Measurements from ENCODE around the gene ZDHHC24. TPM values are rescaled to one million over a fixed set of nuclear protein-coding genes. Genes with fewer than 3 reads are reported as not detected.

ZDHHC24 gene
- total RNA-seq, 1 experiment from 2014 or later = 29.5 TPM

GRCh38 chr11:66476173-66476840 is 69.5 kb downstream of the ZDHHC24 start:
- Histone ChIP-seq H3K4me1 (ENCODE audit: control insufficient read depth, insufficient read depth, low read length) (peaks cover 4% of the 10 kb centered on the region), H3K27ac (ENCODE audit: low read length) (no peak overlapping the region), H3K4me3 (ENCODE audit: low read depth in 2 of 2, low read length in 2 of 2) (no peak overlapping the region), H3K27me3 (ENCODE audit: control insufficient read depth, insufficient read depth, low read length) (no peaks in the 10 kb centered on the region), H3K9me3 (ENCODE audit: control insufficient read depth, insufficient read depth, low read depth, low read length) (no peaks in the 10 kb centered on the region), H3K36me3 (ENCODE audit: control insufficient read depth, insufficient read depth, low read length) (no peaks in the 10 kb centered on the region)
- intact Hi-C loops (cut with micrococcal nuclease; ENCODE audit: unreplicated experiment) = no loop called here
- no peak for DNase-seq (ENCODE audit: low read depth, low spot score)
- TF ChIP-seq CTCF (IDR thresholded peaks at IDR 0.05) (no peak), SIN3A (IDR thresholded peaks at IDR 0.05; ENCODE audit: borderline replicate concordance, insufficient read depth, low read depth, low read length) (no peak), REST (IDR thresholded peaks at IDR 0.05; ENCODE audit: insufficient read depth in 1 of 2, low read depth in 2 of 2, low read length in 1 of 2) (no peak), POLR2AphosphoS5 (IDR thresholded peaks at IDR 0.05; ENCODE audit: low read depth, low read length) (no peak), TCF7L2 (IDR thresholded peaks at IDR 0.05; ENCODE audit: low read depth, low read length) (no peak)
- ATAC-seq = no peak
- CTCF ChIA-PET = no interaction called here
- POLR2A ChIA-PET = no interaction called here
- in situ Hi-C loops (cut with HindIII; ENCODE audit: low pct_unique_long_range_greater_than_20kb, low sequenced_read_pairs) = no loop called here
- no TSS peak for BruUV-seq (replicated peaks)

- ATAC-seq = no peak
- ChIA-PET POLR2A (no interaction called here), CTCF (no interaction called here)
- no peaks in the 10 kb centered on the region for H3K27me3 ChIP-seq (ENCODE audit: control insufficient read depth, insufficient read depth, low read length)
- no peaks in the 10 kb centered on the region for H3K36me3 ChIP-seq (ENCODE audit: control insufficient read depth, insufficient read depth, low read length)
- intact Hi-C loops (cut with micrococcal nuclease; ENCODE audit: unreplicated experiment) = no loop called here
- BruUV-seq (replicated peaks) = no TSS peak
- in situ Hi-C loops (cut with HindIII; ENCODE audit: low pct_unique_long_range_greater_than_20kb, low sequenced_read_pairs) = no loop called here
- DNase-seq (ENCODE audit: low read depth, low spot score) = no peak
- H3K27ac ChIP-seq (ENCODE audit: low read length) = no peak overlapping the region
- no peaks in the 10 kb centered on the region for H3K9me3 ChIP-seq (ENCODE audit: control insufficient read depth, insufficient read depth, low read depth, low read length)
- peaks cover 4% of the 10 kb centered on the region for H3K4me1 ChIP-seq (ENCODE audit: control insufficient read depth, insufficient read depth, low read length)
- no peak overlapping the region for H3K4me3 ChIP-seq (ENCODE audit: low read depth in 2 of 2, low read length in 2 of 2)
- TF ChIP-seq TCF7L2 (IDR thresholded peaks at IDR 0.05; ENCODE audit: low read depth, low read length) (no peak), POLR2AphosphoS5 (IDR thresholded peaks at IDR 0.05; ENCODE audit: low read depth, low read length) (no peak; the same call in 1 of the 2 replicates), REST (IDR thresholded peaks at IDR 0.05; ENCODE audit: insufficient read depth in 1 of 2, low read depth in 2 of 2, low read length in 1 of 2) (no peak), CTCF (IDR thresholded peaks at IDR 0.05) (no peak), SIN3A (IDR thresholded peaks at IDR 0.05; ENCODE audit: borderline replicate concordance, insufficient read depth, low read depth, low read length) (no peak)
Observed at GRCh38 chr11:66475349-66476172, 70.3 kb downstream of the ZDHHC24 start.

Data from Panc1 (cell line).